ENCODE measurements around the gene MMP24OS. TPM values are rescaled to one million over a fixed set of nuclear protein-coding genes. Genes with fewer than 3 reads are reported as not detected.

The MMP24OS gene
- total and polyA plus RNA-seq, 10 of the 15 experiments (the other 5 are each of a cell fraction or from before 2014, with no cell fraction given), result 2.0 to 30.9 (median 10.9) TPM

GRCh38 chr20:35271904-35272303 lies 6.0 kb downstream of the MMP24OS start:
- RAD21 ChIA-PET (ENCODE audit: unreplicated experiment), result interaction anchor here (1.8 kb wide), 1 partner anchor 126 kb away, joined by 10 read pairs; the partner anchor contains the start of gene EDEM2
- no peaks in the 10 kb centered on the region for H3K27me3 ChIP-seq (replicated peaks in 1 of 2; ENCODE audit: control insufficient read depth in 2 of 2, insufficient read depth in 2 of 2, low read length in 1 of 2)
- ATAC-seq (no peak), DNase-seq (ENCODE audit: low read depth, low spot score) (no peak), FAIRE-seq (no peak)
- intact Hi-C loops (cut with micrococcal nuclease; ENCODE audit: unreplicated experiment) (no loop called here), in situ Hi-C loops (cut with MboI) (loop anchor here (25.0 kb wide), 1 partner anchor 435 kb away; the partner anchor contains the start of gene NCOA6)
- SMC1A ChIA-PET (ENCODE audit: uncharacterized antibody, unreplicated experiment), result interaction anchor here (0.6 kb wide), 1 partner anchor 170 kb away, joined by 3 read pairs; no protein-coding TSS in a partner anchor
- peaks cover 7% of the 10 kb centered on the region for H3K79me2 ChIP-seq (ENCODE audit: control insufficient read depth, insufficient read depth, low read length)
- BruUV-seq (replicated peaks), result no TSS peak
- peaks cover 0 to 7% of the 10 kb centered on the region in 2 experiments; a peak in 2 of 4 replicates for H3K36me3 ChIP-seq (ENCODE audit: control insufficient read depth in 2 of 2, insufficient read depth in 2 of 2, low read length in 1 of 2)
- peaks cover 9% of the 10 kb centered on the region for H3K4me1 ChIP-seq (ENCODE audit: control insufficient read depth, insufficient read depth, low read length)
- no peak for TF ChIP-seq ZNF217 (IDR thresholded peaks at IDR 0.05)
- TF ChIP-seq BRCA1 (IDR thresholded peaks at IDR 0.05; ENCODE audit: low read depth, low read length), result no peak
- no peak for TF ChIP-seq ATF2 (IDR thresholded peaks at IDR 0.05; ENCODE audit: low read length)
- no peak for TF ChIP-seq MEF2A (IDR thresholded peaks at IDR 0.05; ENCODE audit: insufficient read depth, low read depth, low read length)
- TF ChIP-seq FOXK2 (IDR thresholded peaks at IDR 0.05), result no peak
- no peak for TF ChIP-seq EGR1 (IDR thresholded peaks at IDR 0.05; ENCODE audit: borderline replicate concordance in 1 of 2, low read depth in 2 of 2, low read length in 2 of 2)
- no peak for TF ChIP-seq ESRRA (IDR thresholded peaks at IDR 0.05; ENCODE audit: low read length)
- TF ChIP-seq HCFC1 (IDR thresholded peaks at IDR 0.05; ENCODE audit: low read length), result no peak
- TF ChIP-seq MEF2B (IDR thresholded peaks at IDR 0.05; ENCODE audit: partially characterized antibody, poor library complexity, severe bottlenecking), result no peak
- TF ChIP-seq YY1 (IDR thresholded peaks at IDR 0.05; ENCODE audit: low read depth, low read length), result no peak
- TF ChIP-seq IRF3 (IDR thresholded peaks at IDR 0.05), result no peak
- no peak for TF ChIP-seq POU2F2 (IDR thresholded peaks at IDR 0.05; ENCODE audit: borderline replicate concordance, low read depth, low read length)
- no peak for TF ChIP-seq E2F8 (IDR thresholded peaks at IDR 0.05; ENCODE audit: low read depth, partially characterized antibody)
- TF ChIP-seq EP300 (IDR thresholded peaks at IDR 0.05; ENCODE audit: borderline replicate concordance in 1 of 2, control insufficient read depth in 1 of 2, low read depth in 2 of 2, low read length in 2 of 2), result no peak
- no peak for TF ChIP-seq FOS (IDR thresholded peaks at IDR 0.05; ENCODE audit: borderline replicate concordance, extremely low read depth, insufficient read length)
- TF ChIP-seq TCF7 (IDR thresholded peaks at IDR 0.05; ENCODE audit: borderline replicate concordance), result no peak
- no peak for TF ChIP-seq RFX5 (IDR thresholded peaks at IDR 0.05; ENCODE audit: low read depth, low read length)
- TF ChIP-seq ASH2L (IDR thresholded peaks at IDR 0.05; ENCODE audit: borderline replicate concordance, low read depth), result no peak
- no peak overlapping the region for H3K9ac ChIP-seq (ENCODE audit: control insufficient read depth, insufficient read depth, low read length)
- CTCF ChIA-PET, result interaction anchor here (0.7 to 9.6 kb wide), 4 partner anchors 85 to 832 kb away, joined by 3 to 98 read pairs (median 12); partner anchors contain the start of gene EDEM2
- no peaks in the 10 kb centered on the region for H4K20me1 ChIP-seq (ENCODE audit: control insufficient read depth, insufficient read depth)
- no peaks in the 10 kb centered on the region for H3K9me3 ChIP-seq (replicated peaks; ENCODE audit: control insufficient read depth, insufficient read depth, low read length)
- H3K4me2 ChIP-seq (ENCODE audit: control insufficient read depth, insufficient read depth), result no peak overlapping the region
- 83% methylated on average over 7 of the region's 7 CpGs for WGBS (ENCODE audit: insufficient coverage, insufficient replicate concordance, low lambda C conversion rate, missing lambda C conversion rate)
- H2AFZ ChIP-seq (ENCODE audit: control insufficient read depth, low read depth, low read length), result no peak overlapping the region
- no peak overlapping the region for H3K27ac ChIP-seq (ENCODE audit: control insufficient read depth, insufficient read depth)
- POLR2A ChIA-PET, result no interaction called here
- H3K4me3 ChIP-seq, result no peak overlapping the region
